AG04450 (cell line): Measurements from ENCODE around the gene C10orf120. TPM values are rescaled to one million over a fixed set of nuclear protein-coding genes. Genes with fewer than 3 reads are reported as not detected.

ENCODE experiments used
- CTCF ChIA-PET: fragments of 300-600, 350-600 bp; formaldehyde crosslinking; extraction: SDS; loops from one replicate; lab custom pipeline; 2022; ENCODE audit warnings: antibody characterized with exemption, inconsistent platforms; lab: Charles Lee
- POLR2A ChIA-PET: fragments of 350-600 bp; formaldehyde crosslinking; extraction: SDS; loops from one replicate; lab custom pipeline; 2021; ENCODE audit warnings: antibody characterized with exemption, inconsistent platforms; lab: Yijun Ruan, JAX
- DNase-seq: peaks from one replicate; pipeline ENCODE4 v3.0.0-alpha.2; 2011; ENCODE audit warnings: low read depth, low spot score
- H3K27ac ChIP-seq: one replicate; pipeline ENCODE4 v1.5.1; 2012; ENCODE audit warnings: low read depth, low read length, control low read depth
- H3K27me3 ChIP-seq: one replicate; pipeline ENCODE4 v1.6.0; 2012; ENCODE audit warnings: low read length; ENCODE audit not compliant: control insufficient read depth, insufficient read depth
- H3K4me3 ChIP-seq: 2 replicates; pipeline ENCODE4 v1.5.1; 2011; ENCODE audit warnings: mild to moderate bottlenecking, low read depth, low read length, control low read depth
- H3K9me3 ChIP-seq: 2 replicates; pipeline ENCODE4 v1.5.1; 2012; ENCODE audit warnings: low read length; ENCODE audit not compliant: control insufficient read depth, insufficient read depth
- polyA plus RNA-seq: library from polyadenylated mRNA; depleted of rRNA; stranded (reverse); fragments of >200 nt; gene quantifications from 2 replicates; pipeline ENCODE4 v1.2.3, GENCODE V29; 2011
- TF ChIP-seq, protein P1 (sequence below): IDR thresholded peaks from 2 replicates; pipeline ENCODE4 v1.5.1; 2011; ENCODE audit warnings: low read depth, low read length, control low read depth, inconsistent platforms

Gene C10orf120
- polyA plus RNA-seq, 1 experiment = not detected

DNA sequence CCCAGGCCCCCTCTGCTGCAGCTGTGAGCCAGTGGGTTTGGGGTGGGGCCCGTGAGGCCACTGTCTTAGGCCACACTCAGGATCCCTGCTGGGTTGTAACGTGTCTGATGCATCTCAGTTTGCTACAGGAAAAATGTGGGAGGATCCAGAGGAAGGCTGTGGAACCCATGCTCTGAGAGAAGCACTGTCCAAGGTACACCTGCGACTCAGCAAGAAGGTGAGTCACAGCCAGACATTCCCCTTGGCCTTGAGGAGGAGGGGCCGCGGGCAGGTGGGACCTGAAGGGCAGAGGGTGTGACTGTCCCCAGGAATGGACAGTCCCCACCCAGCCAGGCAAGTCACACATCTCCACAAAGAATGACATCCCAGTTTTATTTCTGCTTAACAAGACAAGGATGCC, 27.8 kb upstream of the C10orf120 start:
- ChIA-PET POLR2A (no interaction called here), CTCF (no interaction called here)
- no peaks in the 10 kb centered on the region for H3K9me3 ChIP-seq
- H3K27ac ChIP-seq = no peak overlapping the region
- no peak overlapping the region for H3K4me3 ChIP-seq
- TF ChIP-seq, protein P1, sequence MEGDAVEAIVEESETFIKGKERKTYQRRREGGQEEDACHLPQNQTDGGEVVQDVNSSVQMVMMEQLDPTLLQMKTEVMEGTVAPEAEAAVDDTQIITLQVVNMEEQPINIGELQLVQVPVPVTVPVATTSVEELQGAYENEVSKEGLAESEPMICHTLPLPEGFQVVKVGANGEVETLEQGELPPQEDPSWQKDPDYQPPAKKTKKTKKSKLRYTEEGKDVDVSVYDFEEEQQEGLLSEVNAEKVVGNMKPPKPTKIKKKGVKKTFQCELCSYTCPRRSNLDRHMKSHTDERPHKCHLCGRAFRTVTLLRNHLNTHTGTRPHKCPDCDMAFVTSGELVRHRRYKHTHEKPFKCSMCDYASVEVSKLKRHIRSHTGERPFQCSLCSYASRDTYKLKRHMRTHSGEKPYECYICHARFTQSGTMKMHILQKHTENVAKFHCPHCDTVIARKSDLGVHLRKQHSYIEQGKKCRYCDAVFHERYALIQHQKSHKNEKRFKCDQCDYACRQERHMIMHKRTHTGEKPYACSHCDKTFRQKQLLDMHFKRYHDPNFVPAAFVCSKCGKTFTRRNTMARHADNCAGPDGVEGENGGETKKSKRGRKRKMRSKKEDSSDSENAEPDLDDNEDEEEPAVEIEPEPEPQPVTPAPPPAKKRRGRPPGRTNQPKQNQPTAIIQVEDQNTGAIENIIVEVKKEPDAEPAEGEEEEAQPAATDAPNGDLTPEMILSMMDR = no peak
- no peaks in the 10 kb centered on the region for H3K27me3 ChIP-seq
- DNase-seq = no peak

DNA sequence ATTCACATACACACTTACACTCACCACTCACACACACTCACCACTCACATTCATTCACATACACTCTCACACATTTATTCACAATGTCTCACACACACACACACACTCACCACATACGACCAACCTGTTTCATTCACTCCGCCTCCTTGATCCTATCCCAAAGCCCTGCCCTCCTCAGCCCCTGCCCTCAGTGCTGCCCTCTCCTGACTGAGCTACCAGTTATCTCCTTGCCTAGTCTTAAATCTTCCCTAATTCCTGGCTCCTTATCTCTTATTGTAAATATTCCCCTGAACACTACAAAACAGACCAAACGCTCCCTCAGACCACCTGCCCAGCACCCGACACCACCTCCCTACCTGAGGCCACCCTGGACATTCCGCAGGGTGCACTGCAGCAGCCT, 26.1 kb upstream of the C10orf120 start:
- no peak overlapping the region for H3K4me3 ChIP-seq
- ChIA-PET POLR2A (no interaction called here), CTCF (no interaction called here)
- no peaks in the 10 kb centered on the region for H3K9me3 ChIP-seq
- H3K27me3 ChIP-seq = no peaks in the 10 kb centered on the region
- no peak for DNase-seq
- TF ChIP-seq, protein P1 = no peak
- no peak overlapping the region for H3K27ac ChIP-seq

DNA sequence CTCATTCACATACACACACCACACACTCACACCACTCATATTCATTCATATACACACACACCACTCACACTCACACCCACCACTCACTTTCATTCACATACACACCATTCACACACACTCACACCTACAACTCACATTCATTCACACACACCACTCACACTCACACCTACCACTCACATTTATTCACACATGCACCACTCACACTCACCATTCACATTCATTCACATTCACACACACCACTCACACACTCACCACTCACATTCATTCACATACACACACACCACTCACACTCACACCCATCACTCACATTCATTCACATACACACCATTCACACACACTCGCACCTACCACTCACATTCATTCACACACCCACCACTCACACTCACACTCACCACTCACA, 25.4 kb upstream of the C10orf120 start:
- ChIA-PET POLR2A (no interaction called here), CTCF (no interaction called here)
- Histone ChIP-seq H3K9me3 (no peaks in the 10 kb centered on the region), H3K27ac (no peak overlapping the region), H3K27me3 (no peaks in the 10 kb centered on the region), H3K4me3 (no peak overlapping the region)
- no peak for DNase-seq
- TF ChIP-seq, protein P1 = no peak

DNA sequence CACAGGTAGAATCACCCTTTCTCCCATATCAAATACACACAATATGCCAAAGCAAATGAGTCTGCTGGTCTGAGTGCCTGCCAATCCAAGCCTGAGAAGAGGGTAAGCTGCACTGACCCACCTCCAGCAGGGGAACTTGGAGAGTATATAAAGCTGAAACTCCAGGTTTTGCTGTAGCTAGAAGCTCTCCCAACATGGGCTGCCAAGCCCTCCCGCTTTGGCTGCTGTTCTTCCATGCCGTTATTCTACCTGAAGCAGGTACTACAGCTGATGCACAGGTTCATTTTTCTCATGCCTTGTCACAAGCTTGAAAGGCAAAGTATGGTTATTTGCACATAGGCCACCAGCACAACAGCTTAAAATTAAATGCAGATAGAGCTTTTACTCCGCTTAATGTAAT, 21.5 kb upstream of the C10orf120 start:
- no peak for DNase-seq
- Histone ChIP-seq H3K27ac (no peak overlapping the region), H3K9me3 (no peaks in the 10 kb centered on the region), H3K27me3 (no peaks in the 10 kb centered on the region), H3K4me3 (no peak overlapping the region)
- ChIA-PET POLR2A (no interaction called here), CTCF (no interaction called here)
- TF ChIP-seq, protein P1 = no peak

DNA sequence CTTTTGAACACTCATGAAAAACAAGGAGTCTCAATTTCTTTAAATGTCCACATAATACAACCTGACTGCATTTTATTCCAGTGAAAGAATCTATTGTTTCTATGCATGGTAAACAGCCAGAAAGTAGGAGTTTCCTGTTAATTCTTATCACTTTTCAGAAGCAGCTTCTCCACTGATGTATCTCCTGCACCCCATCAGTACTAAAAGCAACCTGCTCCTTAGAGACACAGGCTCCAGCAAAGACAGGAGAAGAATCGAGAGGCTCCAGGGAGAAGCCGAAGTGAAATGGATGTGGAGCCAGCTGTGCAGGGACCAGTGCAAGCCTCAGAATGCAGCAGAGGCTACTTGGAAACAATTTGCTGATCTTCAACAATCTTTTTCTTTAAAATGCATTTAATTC, 16.4 kb upstream of the C10orf120 start:
- DNase-seq = no peak
- Histone ChIP-seq H3K9me3 (no peaks in the 10 kb centered on the region), H3K4me3 (no peak overlapping the region), H3K27ac (no peak overlapping the region), H3K27me3 (no peaks in the 10 kb centered on the region)
- TF ChIP-seq, protein P1 = no peak
- ChIA-PET CTCF (no interaction called here), POLR2A (no interaction called here)
